NCI-H2081 treated with DMSO at 0.1 percent for 48 hours (cell line): ENCODE results near the gene SH3PXD2B.
"Not testable (repeated sequence)": the region's sequence is repeated elsewhere in the genome, so short reads cannot be mapped to it uniquely, and the experiment has no call there.

Experiments
- DNase-seq: peaks from one replicate; lab custom pipeline; 2025; lab: John Stamatoyannopoulos, UW

Gene SH3PXD2B

DNA sequence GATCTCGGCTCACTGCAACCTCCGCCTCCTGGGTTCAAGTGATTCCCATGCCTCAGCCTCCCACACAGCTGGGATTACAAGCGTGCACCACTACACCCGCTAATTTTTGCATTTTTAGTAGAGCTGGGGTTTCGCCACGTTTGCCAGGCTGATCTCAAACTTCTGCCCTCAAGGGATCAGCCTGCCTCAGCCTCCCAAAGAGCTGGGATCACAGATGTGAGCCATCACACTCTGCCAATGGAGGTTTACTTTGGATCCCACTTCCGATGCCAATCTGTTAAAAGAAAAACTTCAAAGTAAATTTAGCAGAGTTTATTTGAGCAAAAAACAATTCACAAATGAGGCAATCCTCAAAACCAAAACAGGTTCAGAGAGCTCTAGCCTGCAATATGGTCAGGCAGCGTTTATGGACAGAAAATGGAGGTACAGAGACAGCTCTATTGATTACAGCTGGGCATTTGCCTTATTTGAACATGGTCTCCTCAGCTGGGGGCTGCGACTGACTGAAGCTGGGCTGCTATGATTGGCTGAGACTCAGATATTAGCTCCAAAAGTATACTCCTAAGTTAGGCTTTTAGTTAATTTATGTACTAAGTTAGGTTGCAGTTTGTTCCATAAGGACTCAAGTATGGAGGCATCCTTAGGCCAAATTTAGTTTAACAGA lies 152.1 kb downstream of the SH3PXD2B start:
- no peak for DNase-seq

DNA sequence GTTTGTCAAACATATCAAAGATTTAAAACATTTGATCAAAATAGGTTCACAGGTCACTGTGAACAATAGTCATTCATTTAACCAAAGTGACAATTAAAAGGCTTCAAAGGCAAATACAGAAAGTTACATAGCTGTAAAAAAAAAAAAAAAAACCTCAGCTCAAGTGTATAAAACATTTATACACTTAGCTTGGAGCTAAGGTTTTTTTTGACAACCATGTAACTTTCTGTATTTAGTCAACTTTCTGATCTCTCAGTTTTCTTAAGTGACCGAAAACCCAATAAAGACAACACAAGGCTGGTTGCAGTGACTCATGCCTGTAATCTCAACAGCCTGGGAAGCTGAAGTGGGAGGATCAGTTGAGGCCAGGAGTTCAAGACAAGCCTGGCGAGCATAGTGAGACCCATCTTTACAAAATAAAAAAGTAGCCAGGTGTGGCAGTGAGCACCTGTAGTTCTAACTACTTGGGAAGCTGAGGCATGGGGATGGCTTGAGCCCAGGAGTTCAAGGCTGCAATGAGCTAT lies 154.3 kb downstream of the SH3PXD2B start:
- no peak for DNase-seq

DNA sequence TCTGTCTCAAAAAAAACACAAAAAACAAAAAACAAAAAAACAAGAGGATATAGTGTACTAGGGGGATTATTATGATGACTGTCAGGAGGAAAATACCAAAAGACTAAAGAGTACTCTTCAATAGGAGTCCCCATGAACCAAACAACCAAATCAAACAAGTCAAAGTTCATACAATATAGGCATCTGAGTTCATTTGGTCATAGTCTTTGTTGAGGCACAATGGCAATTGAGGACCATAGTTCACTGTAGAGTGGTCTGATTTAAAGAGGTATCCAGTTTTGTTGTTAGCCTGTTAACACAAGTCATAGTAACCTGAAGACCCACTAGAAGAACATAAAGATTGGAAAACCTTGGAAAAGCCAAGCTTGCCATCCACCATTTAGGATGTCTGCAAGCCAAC lies 159.5 kb downstream of the SH3PXD2B start:
- DNase-seq: no peak

DNA sequence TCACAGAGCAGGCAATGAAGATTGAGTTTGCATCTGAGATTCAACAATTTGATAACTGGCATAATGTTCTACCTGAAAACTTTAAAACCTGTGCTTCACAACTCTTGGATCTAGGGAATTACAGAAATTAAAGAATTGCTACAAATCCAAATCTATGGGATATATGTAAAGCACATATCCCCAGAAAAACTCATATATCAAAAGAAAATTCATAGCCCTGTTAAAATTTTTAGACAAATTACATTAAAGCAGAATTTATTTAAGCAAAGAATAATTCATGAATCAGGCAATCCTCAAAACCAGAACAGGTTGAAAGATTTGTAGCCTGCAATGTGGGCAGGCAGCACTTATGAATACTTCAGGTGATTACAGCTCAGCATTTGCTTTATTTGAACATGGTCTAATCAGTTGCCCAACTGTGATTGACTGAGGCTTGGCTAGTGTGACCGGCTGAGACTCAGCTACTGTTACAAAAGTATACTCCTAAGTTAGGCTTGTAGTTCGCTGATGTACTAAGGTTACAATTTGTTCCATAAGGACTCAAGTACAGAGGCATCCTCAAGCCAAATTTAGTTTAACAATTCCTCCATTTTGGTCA lies 160.5 kb downstream of the SH3PXD2B start:
- DNase-seq: no peak

DNA sequence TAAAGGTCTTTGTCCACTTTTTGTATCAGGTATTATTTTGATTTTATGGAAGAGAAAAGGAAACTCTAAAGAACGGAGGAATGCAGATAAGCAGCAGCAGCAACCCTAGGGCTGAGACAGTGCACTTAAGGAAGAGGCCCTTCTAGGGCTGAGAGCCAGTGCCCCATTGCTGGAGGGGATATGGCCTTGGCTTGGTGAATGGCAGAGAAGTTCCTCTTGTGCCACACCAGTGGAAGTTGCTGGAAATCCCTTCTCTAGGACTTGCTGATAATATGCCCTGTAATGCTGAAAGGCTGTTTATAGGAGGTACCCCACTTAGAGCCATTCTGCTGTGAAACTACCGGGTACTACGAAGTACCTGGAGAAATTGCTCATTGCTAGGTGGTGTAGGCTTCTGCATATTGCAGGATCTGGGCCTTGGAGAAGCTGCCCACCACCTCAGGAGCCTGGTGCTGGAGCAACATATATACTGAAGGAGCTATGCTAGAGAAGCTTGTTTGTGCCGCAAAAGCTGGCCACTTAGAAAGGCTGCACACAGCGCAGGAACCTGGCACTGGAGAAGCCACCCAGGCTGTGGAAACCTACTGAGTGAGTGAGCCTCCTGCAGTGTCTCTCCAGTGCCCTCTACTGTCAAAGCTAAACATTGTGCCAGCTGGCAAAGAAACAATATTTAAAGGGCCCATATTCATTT lies 161.1 kb downstream of the SH3PXD2B start:
- peak; percentile 31 for DNase-seq

DNA sequence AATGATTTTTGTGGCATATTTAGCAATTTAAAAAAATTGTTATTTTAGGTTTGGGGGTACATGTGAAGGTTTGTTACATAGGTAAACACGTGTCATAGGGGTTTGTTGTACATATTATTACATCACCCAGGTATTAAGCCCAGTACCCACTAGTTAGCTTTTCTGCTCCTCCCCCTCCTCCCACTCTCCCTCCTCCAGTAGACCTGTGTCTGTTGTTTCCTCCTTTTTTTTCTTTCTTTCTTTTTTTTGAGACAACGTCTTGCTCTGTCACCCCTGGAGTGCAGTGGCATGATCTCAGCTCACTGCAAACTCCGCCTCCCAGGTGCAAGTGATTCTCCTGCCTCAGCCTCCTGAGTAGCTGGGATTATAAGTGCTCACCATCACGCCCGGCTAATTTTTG lies 162.5 kb downstream of the SH3PXD2B start:
- DNase-seq: not testable (repeated sequence)

DNA sequence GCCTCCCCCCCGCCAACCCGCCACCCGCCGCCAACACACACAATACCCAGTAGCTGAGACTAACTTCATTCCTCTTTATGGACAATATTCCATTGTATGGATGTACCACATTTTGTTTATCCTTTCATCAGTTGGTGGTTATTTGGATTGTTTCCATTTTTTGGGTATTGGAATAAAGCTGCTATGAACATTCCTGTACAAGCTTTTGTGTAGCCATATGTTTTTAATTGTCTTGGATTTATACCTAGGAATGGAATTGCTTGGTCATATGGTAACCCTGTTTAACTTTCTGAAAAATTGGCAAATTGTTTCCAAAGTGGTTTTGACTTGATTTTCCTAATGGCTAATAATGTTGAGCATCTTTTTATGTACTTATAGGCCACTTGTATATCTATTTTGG lies 165.9 kb downstream of the SH3PXD2B start:
- DNase-seq: no peak

DNA sequence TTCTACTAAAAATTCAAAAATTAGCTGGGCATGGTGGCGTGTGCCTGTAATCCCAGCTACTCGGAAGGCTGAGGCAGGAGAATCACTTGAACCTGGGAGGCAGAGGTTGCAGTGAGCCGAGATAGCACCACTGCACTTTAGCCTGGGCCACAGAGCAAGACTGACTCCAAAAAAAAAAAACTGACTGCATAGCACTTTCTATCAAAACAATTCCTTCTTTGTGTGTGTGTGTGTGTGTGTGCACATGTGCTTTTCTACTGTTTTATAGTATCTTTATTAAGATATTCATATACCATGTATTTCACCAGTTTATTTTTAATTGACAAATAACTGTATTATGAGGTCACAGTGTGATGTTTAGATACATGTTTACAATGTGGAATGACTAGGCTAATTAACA lies 167.2 kb downstream of the SH3PXD2B start:
- not testable (repeated sequence) for DNase-seq

DNA sequence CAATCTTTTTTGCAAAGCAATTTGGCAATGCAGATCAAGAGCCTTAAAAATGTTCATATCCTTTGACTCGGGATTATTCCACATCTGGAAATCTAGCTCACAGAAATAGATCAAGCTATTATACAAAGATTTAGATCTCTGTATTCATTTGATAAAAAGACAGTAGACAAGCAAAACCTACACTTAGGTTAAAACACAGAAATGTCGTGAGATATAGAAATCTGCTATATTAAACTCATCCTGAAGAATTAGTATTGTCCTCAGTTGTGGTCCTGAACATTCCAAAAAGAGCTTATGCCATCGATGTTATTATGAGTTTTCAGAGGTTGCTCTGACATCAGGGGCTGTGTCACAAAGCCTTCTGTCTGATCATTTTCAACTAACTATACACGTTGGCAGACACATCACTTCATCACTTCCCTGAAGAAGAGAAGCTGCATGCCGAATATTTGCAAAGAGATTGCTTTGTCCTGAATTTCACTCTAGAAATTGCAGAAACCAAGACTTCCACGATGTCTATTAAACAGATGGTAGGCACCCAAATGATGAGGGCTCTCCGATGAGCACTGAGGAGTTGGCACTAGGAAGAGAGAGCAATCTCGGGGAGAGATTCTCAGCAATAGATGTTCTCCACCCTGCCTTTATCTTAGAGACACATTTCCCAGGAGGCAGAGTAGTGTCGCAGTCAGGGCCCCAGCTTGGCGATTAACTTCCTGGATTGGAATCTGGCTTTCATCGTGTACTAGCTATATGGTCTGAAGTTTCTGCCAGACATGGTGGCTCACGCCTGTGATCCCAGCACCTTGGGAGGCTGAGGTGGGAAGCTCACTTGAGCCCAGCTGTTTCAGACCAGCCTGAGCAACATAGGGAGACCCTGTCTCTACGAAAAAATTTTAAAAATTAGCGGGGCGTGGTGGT lies 168.8 kb downstream of the SH3PXD2B start:
- no peak for DNase-seq

DNA sequence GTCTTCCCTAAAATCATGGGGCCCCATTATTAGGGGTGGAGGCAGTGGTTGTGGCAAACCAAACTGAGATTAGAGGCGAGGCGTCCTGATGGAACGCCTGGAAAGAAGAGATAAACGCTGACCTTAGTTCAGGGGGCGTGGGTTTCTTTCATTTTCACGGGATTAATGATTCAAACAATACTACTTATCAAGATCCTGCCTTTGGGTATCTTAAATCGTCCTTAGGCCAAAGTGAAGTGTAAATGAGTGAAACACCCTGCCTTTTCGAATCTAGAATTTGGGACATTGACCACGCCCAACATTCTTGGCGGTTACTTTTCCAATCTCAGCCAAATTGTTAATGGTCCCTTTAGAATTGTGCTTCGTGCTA lies 169.7 kb downstream of the SH3PXD2B start:
- no peak for DNase-seq

DNA sequence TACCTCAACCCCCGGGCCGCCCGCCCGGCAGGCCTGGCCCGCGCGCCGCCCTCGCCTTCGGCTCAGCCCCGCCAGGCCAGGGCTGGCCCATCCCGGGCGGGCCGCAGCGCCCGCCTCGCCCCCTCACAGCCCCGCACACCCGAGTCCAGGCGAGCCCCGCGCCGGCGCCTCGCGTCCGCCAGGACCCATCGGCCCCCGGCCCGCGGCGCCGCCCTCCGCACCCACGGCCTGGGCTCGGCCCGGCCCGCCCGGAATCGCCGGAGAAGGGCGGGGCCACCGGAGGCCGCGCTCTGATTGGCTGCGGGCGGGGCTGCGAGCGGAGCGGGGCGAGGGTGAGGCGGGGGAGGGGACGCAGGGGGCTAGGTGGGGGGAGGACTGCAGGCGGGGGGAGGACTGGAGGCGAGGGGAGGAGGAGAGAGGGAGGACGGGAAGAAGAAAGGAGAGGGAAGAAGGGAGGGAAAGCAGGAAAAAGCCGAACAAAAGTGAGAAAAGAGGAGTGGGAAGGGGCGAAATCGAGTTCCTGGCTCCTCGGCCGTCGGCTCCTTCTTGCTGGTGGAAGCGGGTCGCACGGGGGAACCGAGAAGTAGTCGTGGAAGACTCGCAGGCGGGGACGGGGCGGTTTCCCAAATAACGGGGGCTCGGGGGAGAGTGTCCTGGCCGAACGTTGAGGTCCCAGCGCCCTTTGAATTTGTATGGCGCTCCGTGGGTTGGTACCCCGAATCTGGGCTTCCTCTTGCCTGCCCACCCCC lies 170.3 kb downstream of the SH3PXD2B start:
- DNase-seq: no peak

DNA sequence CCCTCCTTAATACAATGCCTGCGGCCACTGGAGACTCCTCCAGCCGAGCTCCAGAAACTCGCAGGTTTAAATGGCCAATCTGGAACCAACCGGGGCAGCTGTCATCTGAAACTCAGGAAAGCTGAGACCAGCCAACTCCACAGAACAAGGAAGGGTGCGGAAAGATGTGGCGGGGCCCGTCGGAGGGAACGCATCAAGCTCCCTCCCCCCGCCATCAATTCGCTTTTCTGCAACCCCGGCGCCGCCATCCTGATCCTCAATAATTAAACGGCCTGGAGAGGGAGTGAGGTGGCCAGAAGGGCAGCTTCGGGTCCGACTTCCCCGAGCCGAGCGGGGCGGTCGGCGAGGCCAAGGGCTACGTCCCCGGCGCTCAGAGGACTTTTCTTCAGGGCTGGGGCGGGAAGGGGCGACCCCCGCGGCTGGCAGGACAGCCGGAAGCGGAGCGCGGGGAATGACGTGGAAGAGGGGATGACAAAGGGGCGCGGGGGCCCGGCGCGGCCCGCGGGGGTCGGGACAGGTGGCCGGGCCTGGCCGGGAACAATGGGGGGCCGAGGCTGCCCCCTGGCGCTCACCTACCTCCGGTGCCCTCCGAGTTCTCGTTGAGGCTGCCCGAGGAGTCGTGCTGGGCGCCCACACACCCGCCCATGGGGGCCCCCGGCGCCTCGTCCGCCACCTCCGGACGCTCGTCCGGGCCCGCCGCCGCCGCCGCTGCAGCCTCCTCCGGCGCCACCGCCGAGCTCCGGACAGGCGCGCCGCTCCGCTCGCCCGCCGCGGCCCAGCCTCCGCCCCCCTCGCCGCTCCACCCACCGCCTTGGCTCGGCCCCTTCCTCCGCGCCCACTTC lies 171.1 kb downstream of the SH3PXD2B start, which contains the start of gene UBTD2:
TSS of gene UBTD2 (minus strand) at position 745 of the 842 bp plus-strand sequence. CDS start at position 646, 99 bp downstream.
- DNase-seq: no peak

DNA sequence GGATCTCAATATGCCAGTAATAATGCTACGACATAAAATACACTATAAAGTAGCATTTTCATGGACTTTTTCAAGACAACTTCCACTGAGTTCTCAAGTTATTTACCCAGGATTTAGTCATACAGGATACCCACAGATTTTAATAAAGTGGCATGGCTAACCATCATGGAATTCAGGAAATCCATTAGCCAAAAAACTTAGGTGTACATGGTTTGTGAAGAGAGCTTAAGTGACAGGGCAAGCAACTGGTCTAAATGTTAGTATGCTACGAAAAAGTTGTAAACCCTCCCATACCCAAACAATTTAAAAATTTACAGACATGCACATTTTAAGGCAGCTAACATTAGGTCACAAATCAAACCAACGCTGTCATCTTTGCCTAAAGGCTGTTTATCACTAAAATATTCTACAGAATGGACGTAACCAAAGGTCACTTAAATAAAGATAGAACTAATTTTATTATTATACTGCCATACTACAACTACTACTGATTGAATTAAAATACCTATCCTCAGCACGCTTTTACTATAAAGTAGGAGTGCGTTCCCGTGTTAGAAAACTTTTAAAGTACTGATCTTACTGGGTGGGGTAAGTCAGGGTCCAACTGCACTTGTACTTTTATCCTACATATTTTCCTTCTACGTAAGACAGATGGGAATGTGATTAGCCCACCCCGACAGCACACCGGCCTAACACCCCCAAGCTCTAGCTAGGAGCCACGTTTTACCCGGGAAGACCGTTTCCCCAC lies 171.9 kb downstream of the SH3PXD2B start:
- no peak for DNase-seq

DNA sequence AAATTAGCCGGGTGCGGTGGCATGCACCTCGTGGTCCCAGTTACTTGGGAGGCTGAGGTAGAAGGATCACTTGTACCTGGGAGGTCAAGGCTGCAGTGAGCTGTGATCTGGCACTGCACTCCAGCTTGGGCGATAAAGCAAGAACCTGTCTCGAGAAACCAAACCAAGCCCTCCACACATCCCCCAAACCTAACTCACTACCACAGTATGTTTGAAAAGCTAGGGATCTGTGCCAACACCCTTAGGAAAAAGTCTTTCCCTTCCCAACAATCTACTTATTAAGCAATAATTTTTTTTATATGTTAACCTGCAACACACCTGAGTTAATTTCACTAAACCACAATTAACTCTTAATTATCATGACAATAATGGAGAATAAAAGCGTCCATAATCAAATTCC lies 173.0 kb downstream of the SH3PXD2B start:
- DNase-seq: no peak

DNA sequence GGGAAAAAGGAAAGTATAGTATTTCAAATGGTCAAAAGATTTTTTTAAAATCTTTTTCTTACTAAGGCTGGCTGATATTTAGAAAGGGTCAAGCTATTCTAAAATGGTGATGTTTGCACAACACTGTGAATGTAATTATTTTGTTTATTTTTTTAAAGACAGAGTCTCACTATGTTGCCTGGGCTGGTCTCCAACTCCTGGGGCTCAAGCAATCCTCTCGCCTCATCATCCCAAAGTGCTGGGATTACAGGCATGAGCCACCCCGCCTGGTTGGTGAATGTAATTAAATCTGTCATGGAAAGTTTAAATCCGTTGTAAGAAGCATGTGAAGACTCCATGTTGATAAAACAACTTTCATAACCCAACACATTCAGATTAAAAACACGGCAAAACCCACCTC lies 173.4 kb downstream of the SH3PXD2B start:
- peak; percentile 4 for DNase-seq

DNA sequence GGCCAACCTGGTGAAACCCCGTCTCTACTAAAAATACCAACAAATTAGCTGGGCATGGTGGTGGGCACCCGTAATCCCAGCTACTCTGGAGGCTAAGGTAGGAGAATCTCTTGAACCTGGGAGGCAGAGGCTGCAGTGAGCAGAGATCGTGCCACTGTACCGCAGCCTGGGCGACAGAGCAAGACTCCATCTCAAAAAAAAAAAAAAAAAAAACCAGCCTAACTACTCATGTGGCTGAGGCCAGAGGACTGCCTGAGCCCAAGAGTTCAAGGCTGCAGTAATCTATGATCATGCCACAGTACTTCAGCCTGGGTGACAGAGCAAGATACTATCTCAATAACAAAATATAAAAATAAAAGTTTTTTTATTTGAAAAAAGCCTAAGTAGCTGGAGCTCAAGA lies 174.0 kb downstream of the SH3PXD2B start:
- no peak for DNase-seq

DNA sequence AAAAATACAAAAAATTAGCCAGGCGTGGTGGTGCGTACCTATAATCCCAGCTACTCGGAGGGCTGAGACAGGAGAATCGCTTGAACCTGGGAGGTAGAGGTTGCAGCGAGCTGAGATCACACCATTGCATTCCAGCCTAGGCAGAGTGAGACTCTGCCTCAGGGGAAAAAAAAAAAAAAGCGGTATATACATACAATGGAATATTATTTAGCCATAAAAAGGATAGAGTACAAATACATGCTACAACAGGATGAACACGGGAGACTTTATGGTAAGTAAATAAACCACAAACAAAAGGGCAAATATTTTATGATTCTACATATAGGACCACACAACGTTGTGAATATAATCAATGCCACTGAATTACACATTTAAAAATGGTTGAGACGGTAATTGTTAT lies 176.0 kb downstream of the SH3PXD2B start:
- no peak for DNase-seq

DNA sequence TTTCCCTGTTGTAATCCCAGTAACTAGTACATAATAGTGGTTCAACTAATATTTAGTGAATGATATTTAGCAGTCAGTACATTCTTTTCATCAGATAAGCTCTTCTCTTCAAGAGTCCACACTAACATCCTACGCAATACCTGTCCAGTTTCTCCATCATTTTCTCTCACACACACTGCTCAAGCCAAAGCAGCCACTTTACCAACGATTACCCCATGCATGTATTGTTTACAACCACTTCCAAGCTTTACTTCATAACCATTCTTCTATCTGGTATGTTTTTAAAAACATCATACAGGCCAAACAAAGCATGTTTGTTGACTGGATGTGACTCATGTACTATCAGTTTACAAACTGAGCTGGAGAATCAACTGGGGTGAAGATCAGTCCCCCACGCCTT lies 178.1 kb downstream of the SH3PXD2B start:
- no peak for DNase-seq
